GM19438 (cell line): ENCODE measurements around the gene COQ5.
"Not testable (repeated sequence)": the region's sequence is repeated elsewhere in the genome, so short reads cannot be mapped to it uniquely, and the experiment has no call there.

Source experiments
- ATAC-seq: cut with Tn5 transposase; IDR thresholded peaks from one replicate; pipeline ENCODE4 v1.9.1; 2021; ENCODE audit warnings: low read depth; ENCODE audit not compliant: unreplicated experiment

COQ5 gene

GRCh38 chr12:120530418-120530761, 1.4 kb upstream of the COQ5 start:
- ATAC-seq = not testable (repeated sequence)

- no peak for ATAC-seq
These were observed 871 bp upstream of the COQ5 start for GRCh38 chr12:120529641-120530417.

GRCh38 chr12:120522568-120522967, 6.4 kb downstream of the COQ5 start:
- no peak for ATAC-seq

- not testable (repeated sequence) for ATAC-seq
These were observed 9.6 kb downstream of the COQ5 start for GRCh38 chr12:120519324-120519723.

GRCh38 chr12:120515496-120515895, 13.5 kb downstream of the COQ5 start:
- no peak for ATAC-seq

- no peak for ATAC-seq
These were observed 15.0 kb downstream of the COQ5 start for GRCh38 chr12:120514002-120514401.

- ATAC-seq = no peak
These were observed 20.4 kb downstream of the COQ5 start for GRCh38 chr12:120508537-120508936.

- ATAC-seq = no peak
These were observed 24.4 kb downstream of the COQ5 start for GRCh38 chr12:120504587-120504986.

GRCh38 chr12:120500581-120500980, 28.4 kb downstream of the COQ5 start:
- ATAC-seq = no peak

- ATAC-seq = no peak
These were observed 30.0 kb downstream of the COQ5 start for GRCh38 chr12:120498870-120499515.

GRCh38 chr12:120497524-120498150, 31.3 kb downstream of the COQ5 start:
- no peak for ATAC-seq

GRCh38 chr12:120496413-120497340, 32.3 kb downstream of the COQ5 start:
- ATAC-seq = peak; percentile 21

GRCh38 chr12:120495731-120496412, 33.1 kb downstream of the COQ5 start, which contains the start of gene DYNLL1:
Gene DYNLL1 (plus strand): TSS chr12:120496113. CDS start chr12:120496422, 309 bp downstream.
- peak; percentile 95 for ATAC-seq

- ATAC-seq = peak; percentile 9
These were observed 33.7 kb downstream of the COQ5 start for GRCh38 chr12:120495186-120495730.

- no peak for ATAC-seq
These were observed 38.0 kb downstream of the COQ5 start for GRCh38 chr12:120490833-120491512.

GRCh38 chr12:120490325-120490724, 38.6 kb downstream of the COQ5 start:
- no peak for ATAC-seq

GRCh38 chr12:120489018-120489417, 39.9 kb downstream of the COQ5 start:
- ATAC-seq = no peak

- ATAC-seq = no peak
These were observed 40.8 kb downstream of the COQ5 start for GRCh38 chr12:120488057-120488640.

GRCh38 chr12:120487552-120487951, 41.4 kb downstream of the COQ5 start:
- ATAC-seq = not testable (repeated sequence)
